Right lobe of liver (tissue), 6 donors: ENCODE data around the gene SCOC. TPM values are rescaled to one million over a fixed set of nuclear protein-coding genes. Genes with fewer than 3 reads are reported as not detected.

ENCODE experiments used
- ATAC-seq, 4 donors: fragments of 200-7000 bp; cut with Tn5 transposase; one replicate each; pipeline ENCODE4 v1.9.1; 2020; ENCODE audit warnings: mild to moderate bottlenecking in 4 of 4, moderate library complexity in 4 of 4
- DNase-seq, 3 donors: peaks; one replicate each; pipeline ENCODE4 v3.0.0-alpha.2; 2020
- H3K27ac ChIP-seq, 3 donors: fragments of 200-600 bp; one replicate each; pipeline ENCODE4 v1.8.0; 2022
- H3K27me3 ChIP-seq, 2 donors: fragments of 200-600 bp; one replicate each; pipeline ENCODE4 v1.8.0; 2022
- H3K36me3 ChIP-seq, 4 donors: fragments of 200-600 bp; sonication (generic) in 1 of 4; one replicate each; pipeline versions ENCODE4 v1.5.1 to v1.8.0; 2017 to 2022; ENCODE audit warnings: control low read depth in 1 of 4
- H3K4me1 ChIP-seq, 4 donors: fragments of 200-600 bp; sonication (generic) in 1 of 4; one replicate each; pipeline versions ENCODE4 v1.5.1 to v1.8.0; 2017 to 2022; ENCODE audit warnings: control low read depth in 1 of 4
- H3K4me3 ChIP-seq, 3 donors: fragments of 200-600 bp; one replicate each; pipeline ENCODE4 v1.8.0; 2022
- H3K9me3 ChIP-seq, 4 donors: fragments of 200-600 bp; sonication (generic) in 1 of 4; one replicate each; pipeline versions ENCODE4 v1.5.1 to v1.8.0; 2017 to 2022; ENCODE audit warnings: control low read depth in 1 of 4
- CTCF ChIP-seq, 4 donors: fragments of 200-600 bp in 3 of 4; fragments of 450-650 bp in 1 of 4; IDR thresholded peaks; one replicate each; pipeline versions ENCODE4 v1.5.1 to v1.8.0; 2016 to 2022; ENCODE audit warnings: antibody characterized with exemption in 4 of 4, mild to moderate bottlenecking in 2 of 4
- POLR2A ChIP-seq: fragments of 450-650 bp; IDR thresholded peaks from one replicate; pipeline ENCODE4 v1.6.1; 2017; ENCODE audit warnings: antibody characterized with exemption, mild to moderate bottlenecking
- WGBS: methylation state at CpG from one replicate; pipeline ENCODE4 v1.1.6; 2018; ENCODE audit warnings: low coverage, low lambda C conversion rate; ENCODE audit not compliant: insufficient coverage; ENCODE audit errors: missing lambda C conversion rate; 5-methylcytosine and 5-hydroxymethylcytosine counted together
- intact Hi-C, 2 donors: fragments of 100-400 bp; cut with DNase I; formaldehyde crosslinking; loops; one replicate each; pipeline versions ENCODE4 v1.11.2 to v1.14.1; 2022
- total RNA-seq, 6 experiments: library from RNA; depleted of rRNA in 2 of 6; stranded (reverse); fragments of >200 nt in 2 of 6; fragmentation: NEBNext Ultra II Directional in 3 of 6; extraction: Animal tissue kit (Norgen Biotek cat#: 25700) in 3 of 6; gene quantifications; one replicate each; pipeline versions ENCODE4 v1.1.0 to v1.2.4, GENCODE V29; 2016 to 2023
- donor health status: DM: no; HTN: yes; CAD: no.
- donor health status: DM: no; HTN: no; CAD: no.
- donor health status: DM: no; HTN: no; CAD: no.
- donor health status: DM: no; HTN: yes; CAD: no.
- donor health status: DM: no; HTN: yes; CAD: no.

The SCOC gene
- total RNA-seq, 6 experiments from 2014 or later: 23.1 to 39.3 (median 29.3) TPM

DNA sequence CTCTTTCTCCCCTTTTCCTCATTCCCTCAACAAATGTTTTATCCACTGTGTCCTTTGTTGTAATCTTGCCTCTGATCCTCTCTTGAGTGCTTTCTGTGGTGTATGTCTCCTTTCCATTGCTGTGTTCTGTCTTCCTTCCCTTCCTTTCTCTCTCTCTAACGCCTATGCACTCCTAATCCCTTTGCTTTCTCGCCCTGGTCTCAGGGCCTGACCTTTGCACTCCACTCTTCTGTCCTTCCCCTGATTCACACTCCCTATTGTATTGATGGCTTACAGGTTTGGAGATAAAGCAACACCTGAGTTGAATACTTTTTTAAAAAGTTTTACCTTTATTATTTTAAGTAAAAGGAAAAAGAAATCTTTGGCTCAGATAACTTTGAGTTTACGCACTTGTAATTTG, 15.6 kb upstream of the SCOC start:
- ATAC-seq: no peak
- Histone ChIP-seq H3K27ac (no peak overlapping the region), H3K36me3 (no peaks in the 10 kb centered on the region), H3K27me3 (no peaks in the 10 kb centered on the region), H3K4me3 (no peak overlapping the region), H3K4me1 (no peaks in the 10 kb centered on the region), H3K9me3 (no peaks in the 10 kb centered on the region)
- WGBS: 60% methylated on average over 3 of the region's 3 CpGs
- no peak for DNase-seq
- no peak for TF ChIP-seq CTCF (IDR thresholded peaks at IDR 0.05)
- no peak for TF ChIP-seq POLR2A
- intact Hi-C loops: no loop called here

DNA sequence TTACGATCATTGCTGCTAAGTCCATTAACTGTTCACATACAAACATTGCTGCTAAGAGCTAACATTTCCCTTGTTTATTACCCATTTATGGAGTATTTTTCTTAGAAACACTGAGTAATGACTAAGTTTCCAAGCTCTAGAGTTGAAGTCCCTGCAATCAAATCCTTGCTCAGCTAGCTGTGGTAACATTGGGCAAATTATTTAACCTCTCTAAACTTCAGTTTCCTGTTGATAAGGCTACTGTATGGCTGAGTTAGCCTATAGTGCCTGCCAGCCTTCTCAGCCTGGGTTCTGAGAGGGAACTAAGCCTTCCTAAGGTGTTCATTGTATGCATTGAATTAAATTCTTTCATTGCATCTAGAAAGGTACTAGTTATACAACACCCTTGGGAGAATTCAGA, 15.2 kb upstream of the SCOC start:
- H3K36me3 ChIP-seq: no peaks in the 10 kb centered on the region
- intact Hi-C loops: no loop called here

DNA sequence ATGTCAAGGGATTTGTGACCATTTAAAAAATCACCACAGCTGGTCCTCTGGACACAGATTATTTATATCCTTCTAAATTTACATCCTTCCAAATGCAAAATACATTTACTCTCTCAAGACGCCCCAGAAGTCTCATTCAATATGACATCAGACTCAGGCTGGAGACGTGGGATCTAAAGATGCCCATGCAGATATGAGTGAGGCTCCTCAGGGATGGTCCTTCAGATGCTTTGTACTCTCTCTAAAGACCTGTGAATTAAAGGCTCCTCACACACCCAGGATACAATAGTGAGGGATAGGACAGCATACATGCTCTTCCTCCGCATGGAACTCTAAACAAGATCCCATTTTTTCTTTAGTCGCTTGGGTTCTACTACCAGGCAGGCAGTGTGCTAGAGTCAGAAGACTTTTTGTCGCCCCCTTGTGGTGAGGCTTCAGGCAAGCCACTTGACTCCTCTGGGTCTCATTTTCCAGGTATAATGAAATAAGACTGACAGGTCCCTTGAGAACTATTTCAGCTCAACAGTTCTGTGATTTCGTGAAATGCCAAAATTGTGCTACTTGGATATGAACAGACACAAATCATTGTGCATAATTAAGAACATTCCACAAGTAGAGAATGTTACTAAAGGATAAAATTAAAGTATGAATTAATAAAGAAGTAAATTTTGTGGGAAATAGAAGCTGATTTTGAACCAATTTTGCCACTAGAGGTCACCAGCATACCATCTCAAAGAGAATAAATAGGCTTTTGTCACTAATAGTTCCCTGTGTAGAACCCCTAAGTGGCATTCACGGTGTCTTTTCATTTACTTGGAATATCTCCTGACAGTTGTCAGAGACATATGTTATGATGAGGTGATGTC, 13.7 kb upstream of the SCOC start:
- H3K27ac ChIP-seq: no peak overlapping the region
- TF ChIP-seq POLR2A (no peak), CTCF (IDR thresholded peaks at IDR 0.05) (peak; percentile 65 to 88 (median 84))
- no peaks in the 10 kb centered on the region for H3K27me3 ChIP-seq
- 16% methylated on average over 7 of the region's 7 CpGs for WGBS
- DNase-seq (peak; percentile 67 to 83 (median 68)), ATAC-seq (peak; percentile 96 to 97 (median 97))
- no peaks in the 10 kb centered on the region for H3K9me3 ChIP-seq
- no peaks in the 10 kb centered on the region for H3K36me3 ChIP-seq
- no peaks in the 10 kb centered on the region for H3K4me1 ChIP-seq
- intact Hi-C loops: no loop called here
- no peak overlapping the region for H3K4me3 ChIP-seq

More for the DNA sequence above, 15.2 kb upstream of the SCOC start:
- Histone ChIP-seq H3K27ac (no peak overlapping the region), H3K4me3 (no peak overlapping the region), H3K27me3 (no peaks in the 10 kb centered on the region), H3K9me3 (no peaks in the 10 kb centered on the region), H3K4me1 (no peaks in the 10 kb centered on the region)
- 0% methylated on average over 1 of the region's 1 CpG for WGBS
- no peak for ATAC-seq
- TF ChIP-seq POLR2A: no peak
- no peak for TF ChIP-seq CTCF (IDR thresholded peaks at IDR 0.05)
- no peak for DNase-seq

GRCh38 chr4:140361099-140361498, 12.3 kb upstream of the SCOC start:
- no peak for DNase-seq
- TF ChIP-seq CTCF (IDR thresholded peaks at IDR 0.05) (no peak), POLR2A (no peak)
- intact Hi-C loops: no loop called here
- H3K9me3 ChIP-seq: no peaks in the 10 kb centered on the region
- 83% methylated on average over 4 of the region's 4 CpGs for WGBS
- H3K36me3 ChIP-seq: no peaks in the 10 kb centered on the region
- H3K4me3 ChIP-seq: no peak overlapping the region
- H3K27me3 ChIP-seq: no peaks in the 10 kb centered on the region
- no peak overlapping the region for H3K27ac ChIP-seq
- no peak for ATAC-seq
- no peaks in the 10 kb centered on the region for H3K4me1 ChIP-seq
